PC-9 (cell line): Measurements from ENCODE around the gene UBTD2. TPM values are rescaled to one million over a fixed set of nuclear protein-coding genes. Genes with fewer than 3 reads are reported as not detected.

Source experiments
- BruUV-seq: library from RNA; stranded (reverse); fragments of 400-500 nt; replicated peaks from 2 replicates; lab custom pipeline; 2021; lab: Mats Ljungman, UMichigan
- CTCF ChIA-PET: fragments of 300-600 bp; sonication (Branson Sonifier 250); formaldehyde crosslinking; loops from one replicate; lab custom pipeline; 2022; ENCODE audit warnings: antibody characterized with exemption; lab: Charles Lee
- POLR2A ChIA-PET: fragments of 300-600 bp; sonication (Branson Sonifier 250); formaldehyde crosslinking; loops from one replicate; lab custom pipeline; 2022; ENCODE audit warnings: antibody characterized with exemption; ENCODE audit not compliant: unreplicated experiment; lab: Charles Lee
- DNase-seq, 2 experiments: peaks; one replicate each; pipeline versions ENCODE4 v3.0.0 to v3.0.0-alpha.2; 2015 to 2022; ENCODE audit warnings: mixed read lengths in 1 of 2
- H2AFZ ChIP-seq: fragments of 200-600 bp; sonication (generic); 2 replicates; pipeline ENCODE4 v1.8.1; 2017; ENCODE audit warnings: antibody characterized with exemption
- H3F3A ChIP-seq: fragments of 200-600 bp; sonication (generic); 2 replicates; pipeline ENCODE4 v1.8.1; 2017; ENCODE audit warnings: antibody characterized with exemption, mild to moderate bottlenecking, low read depth; ENCODE audit not compliant: insufficient read depth
- H3K27ac ChIP-seq: fragments of 200-600 bp; sonication (generic); 2 replicates; pipeline ENCODE4 v1.6.1; 2016; ENCODE audit warnings: mixed run types
- H3K27me3 ChIP-seq: fragments of 200-600 bp; sonication (generic); 2 replicates; pipeline ENCODE4 v1.6.1; 2016; ENCODE audit warnings: low read depth, mixed run types; ENCODE audit not compliant: insufficient read depth
- H3K36me3 ChIP-seq: fragments of 200-600 bp; sonication (generic); 2 replicates; pipeline ENCODE4 v1.6.1; 2016; ENCODE audit warnings: low read depth, mixed run types
- H3K4me1 ChIP-seq: fragments of 200-600 bp; sonication (generic); replicated peaks from 2 replicates; pipeline ENCODE4 v1.6.1; 2016; ENCODE audit warnings: mixed run types; ENCODE audit not compliant: insufficient read depth
- H3K4me2 ChIP-seq: fragments of 200-600 bp; sonication (generic); 2 replicates; pipeline ENCODE4 v1.6.1; 2017; ENCODE audit warnings: mixed run types
- H3K4me3 ChIP-seq: fragments of 200-600 bp; sonication (generic); 2 replicates; pipeline ENCODE4 v1.6.1; 2016; ENCODE audit warnings: mixed run types
- H3K79me2 ChIP-seq: fragments of 200-600 bp; sonication (generic); 2 replicates; pipeline ENCODE4 v1.6.1; 2017; ENCODE audit warnings: low read depth, mixed run types
- H3K9me2 ChIP-seq: fragments of 200-600 bp; sonication (generic); 2 replicates; pipeline ENCODE4 v1.8.1; 2017; ENCODE audit warnings: mild to moderate bottlenecking; ENCODE audit not compliant: insufficient read depth
- H3K9me3 ChIP-seq: fragments of 200-600 bp; sonication (generic); 2 replicates; pipeline ENCODE4 v1.8.1; 2016; ENCODE audit warnings: low read depth; ENCODE audit not compliant: insufficient read depth
- H4K20me1 ChIP-seq: fragments of 200-600 bp; sonication (generic); 2 replicates; pipeline ENCODE4 v1.8.1; 2017; ENCODE audit not compliant: insufficient read depth
- CTCF ChIP-seq: fragments of 200-600 bp; sonication (generic); conservative IDR thresholded peaks from 2 replicates; pipeline ENCODE4 v1.6.1; 2017; ENCODE audit warnings: mixed run types, antibody characterized with exemption, mild to moderate bottlenecking, moderate library complexity
- EZH2 ChIP-seq: fragments of 200-600 bp; sonication (generic); IDR thresholded peaks from 2 replicates; pipeline ENCODE4 v1.8.0; 2017; ENCODE audit warnings: antibody characterized with exemption, low read depth
- intact Hi-C: fragments of 100-400 bp; cut with micrococcal nuclease; formaldehyde crosslinking; loops from one replicate; pipeline ENCODE4 v1.10.0; 2022; ENCODE audit not compliant: unreplicated experiment
- total RNA-seq: library from RNA; stranded (reverse); gene quantifications from 2 replicates; pipeline ENCODE4 v1.2.3, GENCODE V29; 2021

The UBTD2 gene
- total RNA-seq, 1 experiment from 2014 or later, result 21.7 TPM

GRCh38 chr5:172234031-172234430 is 49.5 kb downstream of the UBTD2 start:
- no peaks in the 10 kb centered on the region for H3K36me3 ChIP-seq
- H2AFZ ChIP-seq, result no peak overlapping the region
- ChIA-PET POLR2A (no interaction called here), CTCF (no interaction called here)
- H3K4me2 ChIP-seq, result no peak overlapping the region
- peaks cover 9% of the 10 kb centered on the region for H3K79me2 ChIP-seq
- no TSS peak for BruUV-seq
- intact Hi-C loops, result no loop called here
- TF ChIP-seq EZH2, result no peak
- H3K27me3 ChIP-seq, result no peaks in the 10 kb centered on the region
- H3K9me3 ChIP-seq, result no peaks in the 10 kb centered on the region
- H3K4me3 ChIP-seq, result no peak overlapping the region
- H3K9me2 ChIP-seq, result no peaks in the 10 kb centered on the region
- no peaks in the 10 kb centered on the region for H4K20me1 ChIP-seq
- H3K27ac ChIP-seq, result no peak overlapping the region
- peaks cover 5% of the 10 kb centered on the region; the same call in 1 of the 2 replicates for H3F3A ChIP-seq
- DNase-seq, result no peak
- H3K4me1 ChIP-seq, result 0 out of 2 replicates have a peak, but pooled peaks cover 4% of the 10 kb centered on the region

- Histone ChIP-seq H3K27ac (no peak overlapping the region), H4K20me1 (no peaks in the 10 kb centered on the region), H3K36me3 (no peaks in the 10 kb centered on the region), H3K4me2 (no peak overlapping the region), H3K9me3 (no peaks in the 10 kb centered on the region), H3F3A (no peaks in the 10 kb centered on the region), H2AFZ (no peak overlapping the region), H3K4me1 (no peaks in the 10 kb centered on the region), H3K79me2 (peaks cover 4% of the 10 kb centered on the region; the same call in 1 of the 2 replicates), H3K4me3 (no peak overlapping the region), H3K9me2 (no peaks in the 10 kb centered on the region), H3K27me3 (no peaks in the 10 kb centered on the region)
- no TSS peak for BruUV-seq
- intact Hi-C loops, result no loop called here
- ChIA-PET CTCF (no interaction called here), POLR2A (no interaction called here)
- no peak for DNase-seq
- no peak for TF ChIP-seq CTCF
- no peak for TF ChIP-seq EZH2
These were observed 53.7 kb downstream of the UBTD2 start for GRCh38 chr5:172229904-172230303.

- TF ChIP-seq CTCF (no peak), EZH2 (no peak)
- H3K36me3 ChIP-seq, result no peaks in the 10 kb centered on the region
- H3K27ac ChIP-seq, result no peak overlapping the region
- no peak for DNase-seq
- H3F3A ChIP-seq, result no peaks in the 10 kb centered on the region
- intact Hi-C loops, result no loop called here
- H3K4me1 ChIP-seq, result no peaks in the 10 kb centered on the region
- ChIA-PET CTCF (no interaction called here), POLR2A (no interaction called here)
- H3K9me2 ChIP-seq, result no peaks in the 10 kb centered on the region
- H3K4me2 ChIP-seq, result no peak overlapping the region
- H3K9me3 ChIP-seq, result no peaks in the 10 kb centered on the region
- no TSS peak for BruUV-seq
- no peak overlapping the region for H2AFZ ChIP-seq
- no peak overlapping the region for H3K4me3 ChIP-seq
- no peaks in the 10 kb centered on the region for H3K79me2 ChIP-seq
- 0 out of 2 replicates have a peak, but pooled peaks cover 7% of the 10 kb centered on the region for H4K20me1 ChIP-seq
- no peaks in the 10 kb centered on the region for H3K27me3 ChIP-seq
These were observed 58.6 kb downstream of the UBTD2 start for GRCh38 chr5:172224996-172225395.
